Spleen (tissue), 7 donors: Measurements from ENCODE around the gene ABHD13.

Experiments used
- CTCF ChIP-seq, 11 experiments: fragments of 200-600 bp in 7 of 11; fragments of 450-650 bp in 4 of 11; sonication (generic) in 4 of 11; IDR thresholded peaks in 8 of 11; conservative IDR thresholded peaks in 3 of 11; 1 replicate in 7 of 11; 2 replicates in 4 of 11; pipeline versions ENCODE4 v1.4.0 to v1.8.0; 2016 to 2021; ENCODE audit warnings: antibody characterized with exemption in 11 of 11, inconsistent platforms in 4 of 11, mild to moderate bottlenecking in 1 of 11
- POLR2A ChIP-seq, 3 donors: fragments of 450-650 bp; IDR thresholded peaks; one replicate each; pipeline ENCODE4 v1.5.1; 2017; ENCODE audit warnings: antibody characterized with exemption in 3 of 3, mild to moderate bottlenecking in 1 of 3
- POLR2AphosphoS5 ChIP-seq, 3 donors: sonication (generic); formaldehyde crosslinking; IDR thresholded peaks; one replicate each; pipeline ENCODE4 v1.5.1; 2017; ENCODE audit warnings: antibody characterized with exemption in 3 of 3
- donor health status: DM: no; HTN: no; CAD: no; lungs with moderate emphysema.
- donor health status: DM: no; HTN: no; CAD: no.
- donor health status: DM: no; HTN: no; CAD: no.

- TF ChIP-seq CTCF (IDR thresholded peaks at IDR 0.05 in 8 of 11, conservative IDR thresholded peaks at IDR 0.05 in 3 of 11), result no peak
- no peak for TF ChIP-seq POLR2A (IDR thresholded peaks at IDR 0.05)
- no peak for TF ChIP-seq POLR2AphosphoS5 (IDR thresholded peaks at IDR 0.05)
Observed at GRCh38 chr13:108200781-108201398, 17.3 kb upstream of the ABHD13 start.
